Trophoblast cell (in vitro differentiated cells and primary cell): ENCODE measurements around the gene TMEM80.

Source experiments
- DNase-seq, 2 donors: peaks; one replicate each; pipeline ENCODE4 v3.0.0-alpha.2; 2016
- H2AFZ ChIP-seq: 2 replicates; pipeline ENCODE4 v1.6.1; 2013; ENCODE audit warnings: low read length, moderate library complexity, mild to moderate bottlenecking; ENCODE audit not compliant: insufficient read depth, poor library complexity
- H2AK5ac ChIP-seq: 2 replicates; pipeline ENCODE4 v1.6.1; 2013; ENCODE audit warnings: mild to moderate bottlenecking, low read length
- H2BK120ac ChIP-seq: 2 replicates; pipeline ENCODE4 v1.6.1; 2013; ENCODE audit warnings: low read length, mild to moderate bottlenecking, moderate library complexity; ENCODE audit not compliant: insufficient read depth, poor library complexity
- H2BK12ac ChIP-seq: 2 replicates; pipeline ENCODE4 v1.6.1; 2013; ENCODE audit warnings: mild to moderate bottlenecking, low read length, moderate library complexity
- H2BK5ac ChIP-seq: 2 replicates; pipeline ENCODE4 v1.6.1; 2013; ENCODE audit warnings: low read length, low read depth, moderate library complexity, mild to moderate bottlenecking; ENCODE audit not compliant: poor library complexity
- H3K14ac ChIP-seq: 2 replicates; pipeline ENCODE4 v1.6.1; 2013; ENCODE audit warnings: mild to moderate bottlenecking, low read length
- H3K18ac ChIP-seq: 2 replicates; pipeline ENCODE4 v1.6.1; 2013; ENCODE audit warnings: mild to moderate bottlenecking, low read length
- H3K23ac ChIP-seq: 2 replicates; pipeline ENCODE4 v1.6.1; 2013; ENCODE audit warnings: low read length
- H3K27ac ChIP-seq: 2 replicates; pipeline ENCODE4 v1.5.1; 2013; ENCODE audit warnings: low read depth, mild to moderate bottlenecking, inconsistent platforms, low read length, moderate library complexity
- H3K27me3 ChIP-seq: 2 replicates; pipeline ENCODE4 v1.6.1; 2013; ENCODE audit warnings: inconsistent platforms, mild to moderate bottlenecking, low read length, moderate library complexity; ENCODE audit not compliant: insufficient read depth
- H3K36me3 ChIP-seq, 2 experiments: 1 replicate in 1 of 2; 2 replicates in 1 of 2; pipeline ENCODE4 v1.6.1; 2013; ENCODE audit warnings: low read length in 2 of 2, mild to moderate bottlenecking in 2 of 2, moderate library complexity in 1 of 2; ENCODE audit not compliant: insufficient read depth in 2 of 2, control insufficient read depth in 1 of 2
- H3K4ac ChIP-seq: 2 replicates; pipeline ENCODE4 v1.6.1; 2013; ENCODE audit warnings: low read depth, mild to moderate bottlenecking, low read length, moderate library complexity
- H3K4me1 ChIP-seq, 2 experiments: 1 replicate in 1 of 2; 2 replicates in 1 of 2; pipeline ENCODE4 v1.6.1; 2013; ENCODE audit warnings: low read length in 2 of 2, mild to moderate bottlenecking in 2 of 2, moderate library complexity in 1 of 2; ENCODE audit not compliant: insufficient read depth in 2 of 2, control insufficient read depth in 1 of 2
- H3K4me2 ChIP-seq: 2 replicates; pipeline ENCODE4 v1.6.1; 2013; ENCODE audit warnings: inconsistent platforms, mild to moderate bottlenecking, low read length, moderate library complexity
- H3K4me3 ChIP-seq: 2 replicates; pipeline ENCODE4 v1.5.1; 2013; ENCODE audit warnings: mild to moderate bottlenecking, low read depth, low read length, inconsistent platforms
- H3K79me1 ChIP-seq: one replicate; pipeline ENCODE4 v1.6.1; 2013; ENCODE audit warnings: low read length
- H3K79me2 ChIP-seq: 2 replicates; pipeline ENCODE4 v1.6.1; 2013; ENCODE audit warnings: low read length, mild to moderate bottlenecking; ENCODE audit not compliant: control insufficient read depth, insufficient read depth, poor library complexity
- H3K9ac ChIP-seq: 2 replicates; pipeline ENCODE4 v1.6.1; 2013; ENCODE audit warnings: mild to moderate bottlenecking, low read length
- H3K9me3 ChIP-seq: 2 replicates; pipeline ENCODE4 v1.6.1; 2013; ENCODE audit warnings: low read depth, mild to moderate bottlenecking, control low read depth, inconsistent platforms, low read length; ENCODE audit not compliant: insufficient read depth
- H4K12ac ChIP-seq: 2 replicates; pipeline ENCODE4 v1.6.1; 2013; ENCODE audit warnings: low read depth, mild to moderate bottlenecking, low read length, moderate library complexity
- H4K8ac ChIP-seq: 2 replicates; pipeline ENCODE4 v1.6.1; 2013; ENCODE audit warnings: low read depth, mild to moderate bottlenecking, low read length, moderate library complexity
- H4K91ac ChIP-seq: one replicate; pipeline ENCODE4 v1.6.1; 2013; ENCODE audit warnings: low read depth, mild to moderate bottlenecking, low read length, moderate library complexity
- WGBS: extraction: QIAGEN DNeasy Blood & Tissue Kit; methylation state at CpG from one replicate; pipeline ENCODE4 v1.1.7; 2013; ENCODE audit warnings: missing lambda C conversion rate; ENCODE audit not compliant: insufficient read length, insufficient coverage; ENCODE audit errors: extremely low coverage; 5-methylcytosine and 5-hydroxymethylcytosine counted together

Gene TMEM80

GRCh38 chr11:714436-714835 lies 18.8 kb downstream of the TMEM80 start:
- peaks cover 6 to 11% of the 10 kb centered on the region in 2 experiments for H3K4me1 ChIP-seq
- H3K27ac ChIP-seq: no peak overlapping the region
- H2BK12ac ChIP-seq: no peak overlapping the region
- H3K36me3 ChIP-seq: peaks cover 24 to 25% of the 10 kb centered on the region in 2 experiments
- H3K14ac ChIP-seq: no peak overlapping the region
- no peaks in the 10 kb centered on the region for H3K9me3 ChIP-seq
- H2AFZ ChIP-seq: no peak overlapping the region
- H3K4ac ChIP-seq: no peak overlapping the region
- H3K4me3 ChIP-seq: no peak overlapping the region
- no CpG with 5 or more reads among the region's 6 CpGs for WGBS
- peaks cover 2% of the 10 kb centered on the region for H3K79me2 ChIP-seq
- H3K27me3 ChIP-seq: no peaks in the 10 kb centered on the region
- H3K18ac ChIP-seq: no peak overlapping the region
- H2BK5ac ChIP-seq: no peak overlapping the region
- H4K8ac ChIP-seq: no peak overlapping the region
- H3K79me1 ChIP-seq: peaks cover 3% of the 10 kb centered on the region
- no peak overlapping the region for H3K4me2 ChIP-seq
- H2AK5ac ChIP-seq: no peak overlapping the region
- H2BK120ac ChIP-seq: no peak overlapping the region
- H4K12ac ChIP-seq: no peak overlapping the region
- no peak for DNase-seq
- no peak overlapping the region for H4K91ac ChIP-seq
- no peak overlapping the region for H3K23ac ChIP-seq
- H3K9ac ChIP-seq: no peak overlapping the region

GRCh38 chr11:719214-720016 lies 23.8 kb downstream of the TMEM80 start:
- Histone ChIP-seq H3K4me2 (no peak overlapping the region), H3K79me2 (no peaks in the 10 kb centered on the region), H2AK5ac (no peak overlapping the region), H4K91ac (no peak overlapping the region), H2BK12ac (no peak overlapping the region), H4K8ac (no peak overlapping the region), H2BK120ac (no peak overlapping the region), H2BK5ac (no peak overlapping the region), H3K14ac (no peak overlapping the region), H3K36me3 (peaks cover 47 to 51% of the 10 kb centered on the region in 2 experiments), H3K79me1 (no peaks in the 10 kb centered on the region), H2AFZ (no peak overlapping the region), H3K4me1 (no peaks in the 10 kb centered on the region), H3K9me3 (no peaks in the 10 kb centered on the region), H3K18ac (no peak overlapping the region), H3K27me3 (no peaks in the 10 kb centered on the region), H3K4ac (no peak overlapping the region), H3K9ac (no peak overlapping the region), H3K4me3 (no peak overlapping the region), H4K12ac (no peak overlapping the region), H3K23ac (no peak overlapping the region), H3K27ac (no peak overlapping the region)
- WGBS: no CpG with 5 or more reads among the region's 34 CpGs
- DNase-seq: no peak

DNA sequence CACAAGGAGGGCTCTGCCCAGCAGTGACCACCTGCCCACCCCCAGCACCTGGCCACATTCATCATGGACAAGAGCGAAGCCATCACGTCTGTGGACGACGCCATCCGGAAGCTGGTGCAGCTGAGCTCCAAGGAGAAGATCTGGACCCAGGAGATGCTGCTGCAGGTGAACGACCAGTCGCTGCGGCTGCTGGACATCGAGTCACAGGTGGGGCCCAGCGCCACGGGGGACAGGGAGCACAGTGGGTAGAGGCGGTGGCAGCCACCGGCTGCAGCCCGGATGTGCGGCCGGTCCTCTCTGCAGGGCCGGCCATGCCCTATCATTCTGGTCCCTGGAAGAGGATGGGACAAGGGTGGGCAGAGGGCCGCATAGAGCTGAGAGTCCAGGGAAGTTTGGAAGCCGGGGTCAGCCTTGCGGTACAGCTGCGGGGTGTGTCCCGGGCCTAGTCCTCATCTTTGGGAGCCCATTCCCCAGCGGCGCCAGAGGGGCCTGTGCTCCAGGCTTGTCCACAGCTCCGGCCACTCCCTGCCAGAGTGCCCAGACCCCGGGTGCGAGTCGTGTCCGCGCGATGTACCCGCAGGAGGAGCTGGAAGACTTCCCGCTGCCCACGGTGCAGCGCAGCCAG lies 24.5 kb downstream of the TMEM80 start:
- no peak for DNase-seq
- Histone ChIP-seq H3K9me3 (no peaks in the 10 kb centered on the region), H3K4me3 (no peak overlapping the region), H3K79me2 (no peaks in the 10 kb centered on the region), H3K4me2 (no peak overlapping the region), H3K14ac (no peak overlapping the region), H3K9ac (no peak overlapping the region), H2BK120ac (no peak overlapping the region), H4K91ac (no peak overlapping the region), H3K36me3 (peaks cover 54 to 58% of the 10 kb centered on the region in 2 experiments), H3K79me1 (no peaks in the 10 kb centered on the region), H2AK5ac (no peak overlapping the region), H4K8ac (no peak overlapping the region), H2BK5ac (no peak overlapping the region), H4K12ac (no peak overlapping the region), H3K18ac (no peak overlapping the region), H2AFZ (no peak overlapping the region), H3K27me3 (no peaks in the 10 kb centered on the region), H3K23ac (no peak overlapping the region), H3K4me1 (no peaks in the 10 kb centered on the region), H3K27ac (no peak overlapping the region), H3K4ac (no peak overlapping the region), H2BK12ac (no peak overlapping the region)
- no CpG with 5 or more reads among the region's 35 CpGs for WGBS

DNA sequence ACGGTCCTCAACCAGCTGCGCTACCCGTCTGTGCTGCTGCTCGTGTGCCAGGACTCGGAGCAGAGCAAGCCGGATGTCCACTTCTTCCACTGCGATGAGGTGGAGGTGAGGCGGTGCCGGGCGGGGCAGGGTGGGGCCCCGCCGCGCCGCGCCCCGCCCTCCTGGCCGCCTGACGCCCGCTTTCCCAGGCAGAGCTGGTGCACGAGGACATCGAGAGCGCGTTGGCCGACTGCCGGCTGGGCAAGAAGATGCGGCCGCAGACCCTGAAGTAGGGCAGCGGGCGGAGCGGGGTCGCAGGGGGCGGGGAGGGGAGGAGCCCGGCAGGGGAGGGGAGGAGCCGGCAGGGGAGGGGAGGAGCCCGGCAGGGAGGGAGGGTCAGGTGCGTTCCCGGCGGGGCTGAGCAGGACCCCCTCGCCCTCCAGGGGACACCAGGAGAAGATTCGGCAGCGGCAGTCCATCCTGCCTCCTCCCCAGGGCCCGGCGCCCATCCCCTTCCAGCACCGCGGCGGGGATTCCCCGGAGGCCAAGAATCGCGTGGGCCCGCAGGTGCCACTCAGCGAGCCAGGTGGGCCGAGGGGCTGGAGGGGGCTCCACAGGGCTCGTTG lies 25.1 kb downstream of the TMEM80 start:
- no CpG with 5 or more reads among the region's 53 CpGs for WGBS
- Histone ChIP-seq H2AK5ac (no peak overlapping the region), H3K9me3 (no peaks in the 10 kb centered on the region), H3K36me3 (peaks cover 54 to 58% of the 10 kb centered on the region in 2 experiments), H2AFZ (no peak overlapping the region), H3K4ac (no peak overlapping the region), H3K14ac (no peak overlapping the region), H3K79me1 (no peaks in the 10 kb centered on the region), H3K4me2 (no peak overlapping the region), H3K4me3 (no peak overlapping the region), H3K18ac (no peak overlapping the region), H4K8ac (no peak overlapping the region), H2BK5ac (no peak overlapping the region), H3K4me1 (peaks cover 0 to 3% of the 10 kb centered on the region in 2 experiments), H4K12ac (no peak overlapping the region), H3K27me3 (no peaks in the 10 kb centered on the region), H3K9ac (no peak overlapping the region), H2BK12ac (no peak overlapping the region), H4K91ac (no peak overlapping the region), H3K23ac (no peak overlapping the region), H2BK120ac (no peak overlapping the region), H3K27ac (no peak overlapping the region), H3K79me2 (no peaks in the 10 kb centered on the region)
- DNase-seq: no peak
